ENCODE data around the gene GAS6.

GAS6 gene

DNA sequence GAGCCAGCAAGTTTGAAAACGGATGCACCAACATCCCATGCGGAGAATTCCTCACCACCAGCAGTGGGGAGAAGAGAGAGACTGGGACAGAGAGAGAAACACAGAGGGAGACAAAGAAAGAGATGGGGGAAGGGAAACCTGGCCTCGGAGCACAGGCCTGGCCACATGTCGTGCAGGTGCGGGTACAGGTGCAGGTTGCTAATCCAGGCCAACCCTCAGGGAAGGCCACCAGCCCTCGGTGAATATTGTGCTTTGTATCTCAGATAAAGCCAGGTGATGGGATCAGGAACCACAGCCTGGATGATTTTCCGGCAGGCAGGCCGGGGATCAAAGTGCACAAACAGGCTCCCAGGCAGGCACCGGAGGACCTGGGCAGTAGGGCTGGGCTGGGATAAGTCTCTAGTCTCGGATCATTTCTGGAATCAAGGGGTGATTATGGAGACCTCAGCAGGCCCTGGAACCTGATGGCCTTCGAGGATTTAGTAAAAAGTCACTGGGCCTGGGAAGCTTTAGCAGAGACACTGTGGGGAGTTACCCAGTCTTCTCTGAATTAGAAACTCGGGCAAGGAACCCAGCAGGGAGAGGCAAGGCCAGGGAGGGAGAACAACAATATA is 3.7 kb downstream of the GAS6 start:
- Histone ChIP-seq H3K9me3 (ENCODE audit: insufficient read depth, low read length) (peaks cover 6% of the 10 kb centered on the region; the same call in 1 of the 2 replicates), H3K27ac (ENCODE audit: low read depth, low read length) (no peak overlapping the region), H3K4me3 (ENCODE audit: insufficient read depth, low read length, poor library complexity, severe bottlenecking) (no peak overlapping the region), H4K20me1 (ENCODE audit: low read depth, low read length) (no peaks in the 10 kb centered on the region), H3K36me3 (ENCODE audit: low read length) (no peaks in the 10 kb centered on the region), H3K27me3 (ENCODE audit: low read length) (no peaks in the 10 kb centered on the region), H3K4me2 (ENCODE audit: low read depth, low read length, poor library complexity, severe bottlenecking) (no peak overlapping the region), H3F3A (ENCODE audit: insufficient read depth) (no peaks in the 10 kb centered on the region), H3K9ac (ENCODE audit: low read length) (no peak overlapping the region), H2AFZ (ENCODE audit: low read depth, low read length, severe bottlenecking) (no peak overlapping the region), H3K9me2 (replicated peaks; ENCODE audit: insufficient read depth, low read length) (no peaks in the 10 kb centered on the region), H3K79me2 (ENCODE audit: insufficient read depth, low read length) (no peaks in the 10 kb centered on the region)
- TF ChIP-seq, protein P1, sequence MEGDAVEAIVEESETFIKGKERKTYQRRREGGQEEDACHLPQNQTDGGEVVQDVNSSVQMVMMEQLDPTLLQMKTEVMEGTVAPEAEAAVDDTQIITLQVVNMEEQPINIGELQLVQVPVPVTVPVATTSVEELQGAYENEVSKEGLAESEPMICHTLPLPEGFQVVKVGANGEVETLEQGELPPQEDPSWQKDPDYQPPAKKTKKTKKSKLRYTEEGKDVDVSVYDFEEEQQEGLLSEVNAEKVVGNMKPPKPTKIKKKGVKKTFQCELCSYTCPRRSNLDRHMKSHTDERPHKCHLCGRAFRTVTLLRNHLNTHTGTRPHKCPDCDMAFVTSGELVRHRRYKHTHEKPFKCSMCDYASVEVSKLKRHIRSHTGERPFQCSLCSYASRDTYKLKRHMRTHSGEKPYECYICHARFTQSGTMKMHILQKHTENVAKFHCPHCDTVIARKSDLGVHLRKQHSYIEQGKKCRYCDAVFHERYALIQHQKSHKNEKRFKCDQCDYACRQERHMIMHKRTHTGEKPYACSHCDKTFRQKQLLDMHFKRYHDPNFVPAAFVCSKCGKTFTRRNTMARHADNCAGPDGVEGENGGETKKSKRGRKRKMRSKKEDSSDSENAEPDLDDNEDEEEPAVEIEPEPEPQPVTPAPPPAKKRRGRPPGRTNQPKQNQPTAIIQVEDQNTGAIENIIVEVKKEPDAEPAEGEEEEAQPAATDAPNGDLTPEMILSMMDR (IDR thresholded peaks at IDR 0.05; ENCODE audit: insufficient read depth, low read length, poor library complexity, severe bottlenecking) = no peak
- no peak for TF ChIP-seq EZH2phosphoT487 (conservative IDR thresholded peaks at IDR 0.05; ENCODE audit: low read length)

DNA sequence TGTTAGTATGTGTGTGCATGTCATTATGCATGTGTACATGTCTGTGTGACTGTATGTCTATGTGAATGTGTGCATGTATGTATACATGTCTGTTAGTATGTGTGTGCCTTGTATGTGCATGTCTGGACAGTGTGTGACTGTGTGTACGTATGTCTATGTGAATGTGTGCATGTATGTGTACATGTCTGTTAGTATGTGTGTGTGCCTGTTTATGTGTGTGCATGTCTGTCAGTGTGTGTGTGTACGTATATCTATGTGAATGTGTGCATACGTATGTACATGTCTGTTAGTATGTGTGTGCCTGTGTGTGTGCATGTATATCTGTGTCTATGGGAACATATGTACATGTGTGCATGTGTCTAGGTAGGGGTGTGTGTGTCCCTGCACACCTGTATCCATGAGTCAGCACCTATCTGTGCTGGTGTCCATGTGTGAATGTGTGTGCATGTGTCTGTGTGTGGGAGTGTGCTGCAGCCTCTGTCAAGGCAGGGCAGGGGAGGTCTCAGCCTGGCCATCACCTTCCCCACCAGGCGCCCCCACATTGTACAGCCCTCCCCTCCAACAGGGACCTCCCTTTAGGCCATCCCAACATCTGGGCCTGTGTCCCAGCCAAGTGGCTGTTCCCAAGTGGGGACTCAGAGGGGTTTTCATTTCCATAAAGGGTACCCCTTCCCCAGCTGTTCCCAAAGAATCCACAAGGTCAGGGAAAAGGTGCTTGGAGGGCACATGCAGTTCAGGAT is 4.4 kb downstream of the GAS6 start:
- Histone ChIP-seq H3K9me2 (replicated peaks; ENCODE audit: insufficient read depth, low read length) (no peaks in the 10 kb centered on the region), H3K9ac (ENCODE audit: low read length) (no peak overlapping the region), H3K79me2 (ENCODE audit: insufficient read depth, low read length) (no peaks in the 10 kb centered on the region), H4K20me1 (ENCODE audit: low read depth, low read length) (no peaks in the 10 kb centered on the region), H3F3A (ENCODE audit: insufficient read depth) (no peaks in the 10 kb centered on the region), H3K4me2 (ENCODE audit: low read depth, low read length, poor library complexity, severe bottlenecking) (no peak overlapping the region), H3K4me3 (ENCODE audit: insufficient read depth, low read length, poor library complexity, severe bottlenecking) (no peak overlapping the region), H3K36me3 (ENCODE audit: low read length) (no peaks in the 10 kb centered on the region), H2AFZ (ENCODE audit: low read depth, low read length, severe bottlenecking) (no peak overlapping the region), H3K27me3 (ENCODE audit: low read length) (no peaks in the 10 kb centered on the region), H3K27ac (ENCODE audit: low read depth, low read length) (no peak overlapping the region), H3K9me3 (ENCODE audit: insufficient read depth, low read length) (peaks cover 6% of the 10 kb centered on the region; the same call in 1 of the 2 replicates)
- TF ChIP-seq EZH2phosphoT487 (conservative IDR thresholded peaks at IDR 0.05; ENCODE audit: low read length) = no peak
- TF ChIP-seq, protein P1 (IDR thresholded peaks at IDR 0.05; ENCODE audit: insufficient read depth, low read length, poor library complexity, severe bottlenecking) = no peak

DNA sequence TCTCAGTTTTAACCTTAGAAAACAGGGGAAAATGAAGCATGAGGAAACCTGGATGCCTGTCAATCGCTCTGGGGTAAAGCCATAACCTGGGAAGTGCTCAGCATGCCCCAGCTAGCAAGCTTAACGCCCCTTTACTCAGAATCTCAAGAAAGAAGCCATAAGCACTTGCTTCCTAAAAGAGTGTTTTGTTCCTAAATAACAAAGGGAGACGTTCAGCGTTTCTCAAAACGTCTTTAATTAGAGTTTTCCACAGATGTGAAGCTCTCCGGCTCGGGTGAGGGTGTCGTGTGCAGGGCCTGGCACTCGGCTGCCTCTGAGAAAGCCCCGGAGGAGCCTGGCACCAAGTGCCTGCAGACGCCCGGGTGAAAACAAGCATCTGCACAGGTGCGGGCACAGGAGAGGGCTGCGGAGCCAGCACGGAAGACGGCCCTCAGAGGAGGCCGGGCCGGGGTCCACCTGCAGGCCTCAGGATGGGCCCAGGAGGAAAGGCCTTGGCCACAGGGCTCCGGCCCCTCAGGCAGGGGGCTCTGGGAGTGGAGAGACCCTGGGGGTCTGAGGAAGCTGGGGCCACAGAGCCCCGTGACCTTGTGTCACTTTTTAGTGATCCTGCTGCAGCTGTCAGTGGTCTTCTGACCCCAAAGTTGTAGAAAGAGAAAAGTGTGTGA is 6.2 kb downstream of the GAS6 start:
- H3K9me3 ChIP-seq (ENCODE audit: insufficient read depth, low read length) = peaks cover 6% of the 10 kb centered on the region; the same call in 1 of the 2 replicates
- H3K27ac ChIP-seq (ENCODE audit: low read depth, low read length) = no peak overlapping the region
- H3K79me2 ChIP-seq (ENCODE audit: insufficient read depth, low read length) = no peaks in the 10 kb centered on the region
- no peaks in the 10 kb centered on the region for H3K9me2 ChIP-seq (replicated peaks; ENCODE audit: insufficient read depth, low read length)
- H3K9ac ChIP-seq (ENCODE audit: low read length) = no peak overlapping the region
- no peak overlapping the region for H3K4me3 ChIP-seq (ENCODE audit: insufficient read depth, low read length, poor library complexity, severe bottlenecking)
- H3K4me2 ChIP-seq (ENCODE audit: low read depth, low read length, poor library complexity, severe bottlenecking) = no peak overlapping the region
- H3F3A ChIP-seq (ENCODE audit: insufficient read depth) = no peaks in the 10 kb centered on the region
- no peaks in the 10 kb centered on the region for H3K36me3 ChIP-seq (ENCODE audit: low read length)
- H4K20me1 ChIP-seq (ENCODE audit: low read depth, low read length) = no peaks in the 10 kb centered on the region
- no peaks in the 10 kb centered on the region for H3K27me3 ChIP-seq (ENCODE audit: low read length)
- no peak overlapping the region for H2AFZ ChIP-seq (ENCODE audit: low read depth, low read length, severe bottlenecking)
- TF ChIP-seq EZH2phosphoT487 (conservative IDR thresholded peaks at IDR 0.05; ENCODE audit: low read length) = no peak
- TF ChIP-seq, protein P1 (IDR thresholded peaks at IDR 0.05; ENCODE audit: insufficient read depth, low read length, poor library complexity, severe bottlenecking) = no peak

Measured in SU-DHL-6 (cell line).